ENCODE data around the gene ARHGEF28.
A peak's percentile ranks its signal among the peaks of the same experiment; 100 is the strongest.

Gene ARHGEF28

DNA sequence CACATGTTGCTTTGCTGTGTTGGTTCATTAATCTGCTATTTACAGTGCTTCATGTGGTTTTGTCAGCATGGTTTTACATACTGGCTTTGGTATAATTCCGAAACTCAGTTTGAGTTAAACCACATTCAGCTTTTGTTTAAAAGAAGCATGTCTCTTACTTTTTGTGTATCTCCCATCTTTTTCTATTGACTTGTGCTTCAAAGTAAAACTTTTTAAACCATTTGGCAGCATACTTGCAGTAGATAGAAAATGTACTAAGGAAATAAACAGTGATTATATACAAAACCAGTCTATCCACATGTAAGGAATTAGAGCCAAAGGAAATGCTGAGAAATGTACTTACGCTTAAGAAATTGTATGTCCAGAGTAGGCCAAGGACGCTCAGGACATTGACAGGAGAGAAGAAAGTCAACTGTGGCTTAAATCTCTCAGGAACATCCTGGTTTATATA is 286.9 kb downstream of the ARHGEF28 start:
- no peak for DNase-seq
- intact Hi-C loops (cut with DNase I) = no loop called here

DNA sequence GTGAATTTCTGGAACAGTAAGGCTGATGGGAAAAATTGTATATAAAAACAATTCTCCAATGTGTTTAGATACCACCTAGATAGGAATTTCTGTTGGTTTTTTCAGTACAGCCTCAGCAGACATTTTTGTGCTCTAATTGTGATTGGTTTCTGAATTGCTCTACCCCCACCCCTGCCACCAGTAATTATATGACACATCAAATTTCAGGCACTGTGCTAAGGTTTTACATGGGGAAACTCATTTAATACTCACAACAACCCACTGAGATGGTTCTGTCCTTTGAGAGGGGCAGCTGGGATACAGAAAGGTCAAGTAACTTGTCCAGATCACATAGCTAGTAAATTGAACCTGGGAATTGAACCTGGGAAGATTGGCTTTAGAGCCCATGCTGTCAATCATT is 288.0 kb downstream of the ARHGEF28 start:
- no peak for DNase-seq
- intact Hi-C loops (cut with DNase I) = no loop called here

DNA sequence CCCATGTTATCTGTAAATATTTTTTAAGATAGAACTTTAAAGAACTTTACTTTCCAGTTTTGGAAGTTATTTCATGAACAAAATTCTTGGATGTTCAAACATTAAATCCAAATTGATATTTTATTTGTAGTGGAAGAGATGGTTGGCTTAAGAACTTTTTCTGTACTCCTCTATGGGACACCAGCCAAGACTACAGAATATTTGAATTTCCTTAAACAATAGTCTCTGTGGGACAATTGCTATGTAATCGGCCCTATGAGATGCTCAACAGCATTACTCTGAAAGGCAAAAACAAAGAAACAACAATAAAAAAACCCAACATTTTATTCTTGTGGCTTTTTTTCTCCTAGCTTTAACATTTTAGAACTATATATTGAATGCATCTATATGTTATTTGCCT is 289.3 kb downstream of the ARHGEF28 start:
- intact Hi-C loops (cut with DNase I) = no loop called here
- no peak for DNase-seq

DNA sequence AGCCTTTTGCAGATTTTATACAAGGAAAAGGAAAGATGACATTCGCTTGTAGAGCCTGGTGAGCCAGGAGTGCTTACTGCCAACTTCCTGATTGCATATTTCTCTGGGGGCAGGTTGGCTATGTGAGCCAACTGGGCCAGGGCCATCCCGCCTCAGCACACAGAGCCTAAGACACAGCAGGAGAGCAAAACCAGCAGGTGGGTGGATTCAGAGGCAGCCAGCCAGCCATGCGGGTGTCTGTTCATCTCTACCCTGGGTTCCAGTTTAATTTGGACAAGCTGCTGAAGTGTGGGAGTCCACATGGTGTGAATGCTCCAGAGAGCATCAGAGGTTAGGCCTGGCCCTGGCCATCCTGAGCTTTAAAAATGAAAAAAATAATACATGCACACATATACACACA is 291.4 kb downstream of the ARHGEF28 start:
- peak in 9 of 10 donors; percentile 14 to 95 (median 77) for DNase-seq
- intact Hi-C loops (cut with DNase I) = no loop called here

DNA sequence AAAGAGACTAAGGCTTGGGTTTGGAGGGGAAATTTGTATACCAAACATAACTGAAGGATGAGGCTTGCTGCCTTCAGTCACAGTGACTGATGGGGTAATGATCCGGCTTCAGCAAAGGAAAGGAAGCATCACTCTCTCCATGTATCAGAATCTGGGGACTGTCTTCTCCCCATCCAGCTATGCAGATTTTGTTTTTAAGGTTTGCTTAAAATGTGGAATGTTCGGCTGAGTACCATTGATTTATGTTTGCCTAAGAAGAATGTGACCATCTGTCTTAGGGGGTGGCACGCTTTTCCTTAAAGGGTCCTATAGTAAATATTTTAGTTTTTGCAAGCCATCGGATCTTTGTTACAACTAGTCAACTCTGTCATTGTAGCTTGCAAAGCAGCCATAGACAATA is 291.9 kb downstream of the ARHGEF28 start:
- no peak for DNase-seq
- intact Hi-C loops (cut with DNase I) = no loop called here

DNA sequence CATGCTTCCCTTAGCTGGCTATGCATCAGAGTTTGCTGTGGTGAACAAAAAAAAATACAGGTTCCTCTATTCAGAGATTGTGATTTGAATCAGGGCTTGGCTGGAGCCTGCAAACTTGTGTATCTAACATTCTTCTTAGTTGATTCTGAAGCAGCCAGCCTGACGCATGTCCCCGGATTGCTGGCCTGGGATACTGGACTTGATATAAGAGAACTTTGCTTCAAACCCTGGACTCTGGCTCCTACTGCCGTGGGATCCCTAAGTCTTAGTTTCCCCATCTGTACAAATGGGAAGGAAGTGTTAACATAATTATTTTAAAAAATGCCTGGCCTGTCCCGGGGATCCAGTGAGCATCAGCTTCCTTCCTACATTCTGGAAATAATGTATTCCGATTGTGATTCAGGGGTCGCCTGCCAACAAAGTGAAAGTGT is 292.8 kb downstream of the ARHGEF28 start:
- intact Hi-C loops (cut with DNase I) = no loop called here
- DNase-seq = no peak

DNA sequence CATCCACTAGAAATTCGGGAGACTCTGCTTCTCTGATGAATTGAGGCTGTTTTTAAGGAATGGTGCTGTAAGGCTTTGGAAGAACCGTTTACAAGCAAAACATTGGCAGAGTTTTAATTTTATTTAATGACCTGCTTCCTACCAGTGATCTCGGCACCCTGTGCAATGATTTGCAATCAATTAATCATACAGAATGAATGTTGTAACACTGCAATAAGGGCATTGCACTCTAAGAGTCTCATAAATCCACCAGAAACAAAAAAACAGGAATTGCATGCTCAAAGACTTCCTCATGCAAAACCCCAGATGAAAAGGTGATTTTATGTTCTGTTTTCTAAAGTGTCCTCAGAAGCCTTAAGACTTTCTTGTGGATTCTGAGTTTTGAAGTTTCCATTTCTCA is 295.7 kb downstream of the ARHGEF28 start:
- intact Hi-C loops (cut with DNase I) = no loop called here
- no peak for DNase-seq

DNA sequence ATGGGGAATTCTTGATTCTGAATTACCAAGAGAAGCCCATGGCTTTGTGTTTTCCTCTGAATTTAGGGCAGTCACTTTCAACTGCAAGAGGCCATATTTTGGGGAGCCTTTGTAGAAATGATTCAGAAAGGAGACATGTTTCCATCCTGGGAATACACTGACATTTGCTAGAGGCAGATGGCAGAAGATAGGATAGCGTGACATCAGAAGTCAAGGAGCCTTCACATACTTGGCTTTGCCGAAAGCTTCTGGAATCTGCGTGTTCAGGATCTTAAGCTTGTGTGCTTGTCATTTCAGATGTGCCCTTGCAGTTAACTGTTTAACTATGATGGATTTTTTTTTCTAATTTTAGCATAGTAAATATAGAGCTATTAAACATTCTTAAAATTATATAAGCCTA is 296.2 kb downstream of the ARHGEF28 start:
- intact Hi-C loops (cut with DNase I) = no loop called here

DNA sequence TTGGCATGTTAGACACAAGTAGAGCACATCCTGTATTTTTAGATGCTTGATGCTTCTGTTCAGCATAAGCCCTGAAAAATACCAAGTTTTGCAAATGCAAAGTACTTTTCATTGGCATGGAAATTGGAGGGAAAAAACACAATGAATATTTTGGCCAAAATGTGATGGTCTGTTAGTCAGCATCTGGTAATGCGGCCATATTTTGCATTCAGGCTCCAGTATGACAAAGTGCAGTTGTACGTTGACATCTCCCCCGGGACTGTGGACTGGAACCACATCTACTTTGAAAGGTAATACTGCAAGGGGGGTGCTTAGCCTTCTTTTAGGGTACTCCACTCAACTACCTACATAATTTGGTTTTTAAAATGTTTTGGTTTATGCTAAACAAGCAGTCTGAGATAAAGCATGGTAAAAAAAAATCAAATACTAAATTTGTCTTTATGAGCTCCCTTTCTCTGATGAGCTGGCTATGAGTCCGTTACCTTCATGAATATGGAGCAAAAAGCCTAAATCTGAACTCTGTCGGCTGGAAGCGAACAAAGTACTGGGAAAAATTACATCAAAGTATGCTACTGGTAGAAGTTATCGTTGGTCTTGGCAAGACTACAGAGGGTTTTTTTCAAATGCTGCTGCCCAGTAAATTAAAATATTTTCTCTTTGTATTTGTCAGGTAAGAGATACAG is 297.0 kb downstream of the ARHGEF28 start:
- intact Hi-C loops (cut with DNase I) = no loop called here
- DNase-seq = no peak

More for the DNA sequence above, 296.2 kb downstream of the ARHGEF28 start:
- no peak for DNase-seq

DNA sequence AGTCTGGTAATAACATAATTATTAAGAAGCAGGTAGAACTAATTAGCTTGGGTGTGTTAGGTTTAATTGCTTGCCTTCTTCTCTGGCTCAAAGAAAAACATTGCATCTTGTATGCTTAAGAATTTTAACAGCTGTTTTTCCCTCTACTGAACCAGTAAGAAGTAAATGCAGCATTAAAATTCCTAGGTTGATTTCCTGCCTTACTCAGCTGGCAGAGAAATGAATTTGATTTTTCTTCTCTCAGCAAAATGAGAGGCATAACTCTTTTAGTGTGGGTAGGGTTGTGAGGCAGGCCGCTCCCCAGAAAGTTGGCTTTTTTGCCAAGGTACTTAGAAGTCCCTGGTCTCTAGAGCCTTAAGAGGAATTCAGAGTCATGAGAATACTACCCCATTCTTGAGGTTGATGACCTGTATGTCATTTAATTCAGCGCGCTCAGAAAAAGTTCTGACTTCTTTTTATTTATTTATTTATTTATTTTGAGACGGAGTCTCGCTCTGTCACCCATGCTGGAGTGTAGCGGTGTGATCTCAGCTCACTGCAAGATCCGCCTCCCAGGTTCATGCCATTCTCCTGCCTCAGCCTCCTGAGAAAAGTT is 302.6 kb downstream of the ARHGEF28 start:
- DNase-seq = no peak
- intact Hi-C loops (cut with DNase I) = no loop called here

DNA sequence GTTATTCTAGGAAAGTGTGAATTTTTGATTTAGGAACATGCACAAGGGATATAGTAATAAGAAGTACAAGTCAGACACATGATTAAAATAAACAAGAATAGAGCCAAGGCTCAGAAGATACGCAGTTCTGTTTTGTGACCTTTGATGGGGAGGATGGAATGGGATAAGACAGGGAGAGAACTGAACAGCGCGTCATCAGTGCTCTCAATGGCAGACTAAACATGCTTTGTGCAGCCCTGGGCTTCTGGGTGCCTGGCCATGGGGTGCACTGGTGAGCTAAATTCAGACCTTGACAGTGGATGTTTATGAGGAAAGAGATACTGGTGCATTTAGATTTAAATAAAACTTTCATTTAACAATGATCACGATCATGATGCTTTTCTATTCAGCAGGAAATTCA is 309.7 kb downstream of the ARHGEF28 start:
- intact Hi-C loops (cut with DNase I) = no loop called here
- DNase-seq = no peak

DNA sequence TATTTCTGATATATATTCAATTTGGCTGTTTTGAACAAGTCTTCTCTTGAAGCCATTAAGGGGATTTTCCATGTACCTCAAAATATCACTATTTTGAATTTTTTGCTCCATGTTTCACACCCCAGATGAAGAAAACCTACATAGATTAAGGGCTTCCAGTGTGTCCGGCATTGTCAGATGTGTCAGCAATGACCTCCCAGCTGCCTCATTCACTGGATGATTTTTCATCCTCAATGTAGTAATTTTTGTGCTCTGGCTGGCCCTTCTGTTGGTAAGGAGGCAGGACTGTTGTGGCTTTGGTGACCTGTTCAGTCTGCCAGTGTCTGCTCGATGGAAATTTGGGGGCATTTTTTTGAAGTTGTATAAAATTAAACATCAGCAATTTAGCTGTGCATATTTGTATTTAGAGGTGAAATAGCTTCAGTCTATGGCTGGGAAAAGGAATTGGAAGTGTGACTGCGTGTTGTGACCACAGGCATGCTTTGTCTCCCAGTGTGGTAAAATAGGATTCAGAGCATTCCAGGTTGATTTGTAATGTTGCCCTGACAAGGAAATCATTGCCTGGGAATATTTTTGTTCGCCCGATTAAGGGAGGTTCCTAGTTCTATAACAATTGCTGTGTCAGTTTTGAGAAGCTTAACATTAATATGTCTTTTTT is 312.4 kb downstream of the ARHGEF28 start:
- intact Hi-C loops (cut with DNase I) = no loop called here
- no peak for DNase-seq

DNA sequence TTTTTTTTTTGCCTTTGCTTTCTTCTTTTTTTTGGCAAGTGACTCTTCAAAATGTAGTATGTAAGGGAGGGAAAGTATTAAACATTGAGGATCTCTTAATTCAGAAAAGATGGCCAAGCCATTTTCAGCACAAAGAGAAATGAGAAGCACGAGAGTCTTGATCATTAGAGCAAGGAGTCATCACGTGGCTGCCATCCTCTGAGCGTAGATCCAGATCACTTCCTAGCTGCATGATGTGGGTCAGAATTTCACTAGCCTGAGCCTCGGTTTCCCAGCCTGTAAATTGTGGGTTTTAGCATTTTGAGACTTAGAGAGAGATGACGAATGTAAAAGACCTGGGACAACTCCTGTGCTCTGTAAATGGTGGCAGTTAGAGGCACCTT is 312.9 kb downstream of the ARHGEF28 start:
- intact Hi-C loops (cut with DNase I) = no loop called here

DNA sequence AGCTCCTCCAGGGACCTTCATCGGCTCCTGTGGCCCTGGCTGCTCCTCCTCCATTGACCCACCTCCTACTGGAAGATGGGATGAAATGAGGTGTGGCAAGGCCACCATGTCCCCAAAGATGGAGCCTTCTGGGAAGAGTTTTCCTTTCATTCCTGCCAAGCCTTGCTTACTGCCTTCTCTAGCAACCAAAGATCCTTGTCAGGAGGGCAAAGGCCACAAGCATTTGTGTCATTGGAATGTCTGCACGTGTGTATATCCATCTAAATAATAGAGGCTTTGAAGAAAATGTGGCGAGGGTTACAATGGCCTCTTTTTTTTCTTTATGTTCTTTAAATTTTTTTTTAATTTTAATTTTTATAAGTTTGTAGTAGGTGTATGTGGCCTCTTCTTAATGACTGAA is 313.6 kb downstream of the ARHGEF28 start:
- intact Hi-C loops (cut with DNase I) = no loop called here

More for the DNA sequence above, 312.9 kb downstream of the ARHGEF28 start:
- DNase-seq = no peak

DNA sequence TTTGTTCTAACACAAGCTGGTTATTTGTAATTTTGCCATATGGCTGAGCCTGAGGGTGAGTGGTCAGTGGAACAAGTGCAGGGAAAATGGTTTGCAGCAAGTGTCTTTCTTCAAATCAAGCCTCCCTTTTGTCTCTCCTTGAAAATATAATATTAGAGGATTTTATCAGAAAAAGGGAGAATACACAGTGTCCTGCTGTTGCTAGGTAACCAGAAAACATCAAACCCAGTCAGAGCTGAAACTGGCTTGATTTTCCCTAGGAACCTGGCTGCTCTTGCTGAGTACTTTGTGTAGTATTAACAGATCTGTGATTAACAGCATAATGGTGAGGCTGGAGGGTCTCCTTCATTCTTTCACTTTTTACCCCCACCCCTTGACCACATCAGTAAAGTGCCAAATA is 314.0 kb downstream of the ARHGEF28 start:
- intact Hi-C loops (cut with DNase I) = no loop called here
- DNase-seq = no peak

More for the DNA sequence above, 313.6 kb downstream of the ARHGEF28 start:
- no peak for DNase-seq

DNA sequence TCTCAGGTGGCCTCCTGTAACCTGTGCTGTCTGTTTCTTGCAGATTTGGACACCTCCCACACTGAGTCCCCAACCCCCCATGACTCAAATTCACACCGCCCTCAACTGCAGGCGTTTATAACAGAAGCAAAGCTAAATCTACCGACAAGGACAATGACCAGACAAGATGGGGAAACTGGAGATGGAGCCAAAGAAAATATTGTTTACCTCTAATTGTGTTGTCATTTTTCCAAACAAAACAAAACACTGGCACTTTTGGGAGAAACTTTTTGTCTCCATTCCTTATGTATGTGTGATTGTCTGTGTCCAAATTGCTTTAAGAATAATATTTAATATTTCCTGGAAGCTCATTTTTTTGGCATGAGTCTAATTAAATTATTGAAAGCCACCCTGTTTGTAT is 314.8 kb downstream of the ARHGEF28 start:
- no peak for DNase-seq
- intact Hi-C loops (cut with DNase I) = no loop called here

DNA sequence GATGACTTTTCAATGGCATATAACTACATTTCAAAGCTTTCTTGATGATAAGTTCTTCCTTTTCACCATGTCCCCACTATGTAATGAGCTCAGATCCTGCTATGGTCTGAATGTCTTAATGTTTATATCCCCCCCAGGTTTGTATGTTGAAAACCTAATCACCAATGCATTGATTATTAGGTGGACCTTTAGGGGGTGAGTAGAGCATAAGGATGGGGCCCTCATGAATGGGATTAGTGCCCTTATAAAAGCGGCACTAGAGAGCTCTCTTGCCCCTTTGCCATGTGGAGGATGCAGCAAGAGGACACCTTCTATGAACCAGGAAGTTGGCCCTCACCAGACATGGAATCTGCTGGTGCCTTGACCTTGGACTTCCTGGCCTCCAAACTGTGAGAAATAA is 316.8 kb downstream of the ARHGEF28 start:
- intact Hi-C loops (cut with DNase I) = no loop called here
- no peak for DNase-seq

DNA sequence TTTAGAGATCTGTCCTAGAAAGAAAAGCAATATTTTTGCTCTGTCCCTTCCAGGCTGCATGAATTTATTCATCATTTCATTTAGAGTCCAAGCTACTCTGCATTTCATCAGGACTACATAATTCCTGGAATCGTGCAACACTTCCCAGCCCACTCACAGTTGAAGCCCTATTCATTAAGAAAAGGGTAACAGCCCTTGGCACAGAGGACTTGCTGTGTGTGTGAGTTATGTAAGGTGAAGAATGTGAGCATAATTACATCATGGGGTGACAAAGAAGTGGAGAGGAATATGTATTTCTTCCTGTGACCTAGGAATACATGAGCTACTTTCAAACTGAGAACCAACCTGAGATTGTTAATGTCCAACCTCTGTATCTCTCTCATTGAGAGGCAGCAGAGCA is 317.4 kb downstream of the ARHGEF28 start:
- intact Hi-C loops (cut with DNase I) = no loop called here
- no peak for DNase-seq

DNA sequence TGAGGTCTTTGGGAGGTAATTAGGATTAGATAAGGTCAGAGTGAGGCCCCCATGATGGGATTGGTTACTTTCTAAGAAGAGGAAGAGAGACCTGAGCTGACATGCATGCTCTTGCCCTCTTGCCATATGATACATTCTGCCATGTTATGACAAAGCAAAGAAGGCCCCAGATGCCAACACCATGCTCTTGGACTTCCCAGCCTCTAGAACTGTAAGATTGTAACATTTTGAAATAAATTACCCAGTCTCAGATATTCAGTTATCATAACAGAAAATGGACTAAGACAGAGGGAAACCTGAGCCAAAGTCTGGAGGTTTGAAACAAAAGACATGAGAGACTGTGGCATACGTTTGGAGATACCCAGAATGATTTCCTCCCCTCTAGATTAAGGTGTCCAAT is 318.6 kb downstream of the ARHGEF28 start:
- no peak for DNase-seq
- intact Hi-C loops (cut with DNase I) = no loop called here

DNA sequence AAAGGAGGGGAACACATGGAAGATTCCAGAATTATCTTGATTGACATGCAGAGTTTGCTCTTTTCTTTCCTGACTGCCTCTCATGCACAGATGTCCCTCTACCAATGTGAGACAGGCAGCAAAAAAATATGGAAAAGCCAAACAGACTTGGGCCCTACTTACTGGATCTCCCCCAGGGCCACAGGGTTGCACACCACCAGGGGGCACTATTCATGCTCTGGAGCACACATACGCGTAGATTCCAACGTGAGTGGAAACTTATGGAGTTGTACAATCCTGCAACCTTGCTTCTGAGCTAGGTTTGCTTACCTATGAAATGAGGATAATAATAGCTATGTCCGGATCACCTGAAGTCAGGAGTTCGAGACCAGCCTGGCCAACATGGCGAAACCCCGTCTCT is 319.5 kb downstream of the ARHGEF28 start:
- intact Hi-C loops (cut with DNase I) = no loop called here
- DNase-seq = no peak

DNA sequence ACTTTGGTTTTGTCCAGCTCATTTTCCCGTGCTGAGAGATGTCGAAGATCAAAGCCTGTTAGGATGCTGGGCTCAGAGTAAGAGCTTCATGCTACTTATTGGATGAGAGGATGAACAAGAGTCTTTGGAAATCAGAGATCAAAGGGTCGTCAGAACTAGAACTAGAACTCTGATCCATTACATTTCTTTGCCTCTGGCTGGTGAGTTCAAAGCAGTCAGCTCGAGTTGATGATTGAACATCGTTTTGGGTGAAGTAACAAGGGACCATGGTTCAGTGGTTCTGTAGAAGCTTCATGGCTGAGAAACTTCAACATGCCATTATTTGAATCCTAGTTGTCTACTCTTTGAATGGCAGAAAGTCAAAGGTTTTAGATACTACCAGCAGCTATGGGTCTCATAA is 320.3 kb downstream of the ARHGEF28 start:
- intact Hi-C loops (cut with DNase I) = no loop called here

More for the DNA sequence above, 320.3 kb downstream of the ARHGEF28 start:
- DNase-seq = no peak

Data from posterior cingulate gyrus (tissue), 11 donors.